ENCODE results near the gene OR10H3.

OR10H3 gene, protein sequence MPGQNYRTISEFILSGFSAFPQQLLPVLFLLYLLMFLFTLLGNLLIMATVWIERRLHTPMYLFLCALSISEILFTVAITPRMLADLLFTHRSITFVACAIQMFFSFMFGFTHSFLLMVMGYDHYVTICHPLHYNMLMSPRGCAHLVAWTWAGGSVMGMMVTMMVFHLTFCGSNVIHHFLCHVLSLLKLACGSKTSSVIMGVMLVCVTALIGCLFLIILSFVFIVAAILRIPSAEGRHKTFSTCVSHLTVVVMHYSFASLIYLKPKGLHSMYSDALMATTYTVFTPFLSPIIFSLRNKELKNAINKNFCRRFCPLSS

DNA sequence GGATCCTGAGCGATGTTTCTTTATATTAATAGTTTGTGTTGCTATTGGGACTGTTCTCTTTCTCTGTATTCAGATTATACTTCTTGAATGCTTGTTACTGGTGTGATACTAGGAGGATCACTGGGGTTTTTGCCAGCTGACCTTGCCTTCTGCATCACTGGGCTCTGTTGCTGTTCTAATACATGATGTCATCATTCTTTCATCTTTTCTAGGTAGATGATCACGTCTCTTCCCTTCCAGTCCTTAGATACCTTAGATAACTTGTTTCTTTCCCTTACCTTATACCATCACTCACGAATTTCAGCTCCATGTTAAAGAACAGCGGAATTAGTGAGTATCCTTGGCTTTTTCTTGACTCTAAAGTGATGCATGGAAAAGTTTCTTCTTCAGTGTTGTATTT lies at the start of gene OR10H3:
TSS of gene OR10H3 (plus strand) at position 264 of the 400 bp plus-strand sequence. CDS start 3,408 bp downstream, outside the sequence.
- no peak within 1 kb of the TSS for H3K9ac ChIP-seq (ENCODE audit: low read length)
- H3K9me3 ChIP-seq (ENCODE audit: control insufficient read depth, insufficient read depth, low read depth, low read length) = peaks cover 24% of the 10 kb centered on the region
- no peaks in the 10 kb centered on the region for H3K36me3 ChIP-seq (ENCODE audit: control insufficient read depth, insufficient read depth, low read length)
- no peaks in the 10 kb centered on the region for H3K27me3 ChIP-seq (ENCODE audit: control insufficient read depth, insufficient read depth, low read length)
- H3K4me1 ChIP-seq (ENCODE audit: control insufficient read depth, insufficient read depth, low read length) = no peaks in the 10 kb centered on the region
- no peak within 1 kb of the TSS for H3K4me3 ChIP-seq (ENCODE audit: low read depth, low read length)
- H3K27ac ChIP-seq (ENCODE audit: low read depth, low read length) = no peak within 1 kb of the TSS

DNA sequence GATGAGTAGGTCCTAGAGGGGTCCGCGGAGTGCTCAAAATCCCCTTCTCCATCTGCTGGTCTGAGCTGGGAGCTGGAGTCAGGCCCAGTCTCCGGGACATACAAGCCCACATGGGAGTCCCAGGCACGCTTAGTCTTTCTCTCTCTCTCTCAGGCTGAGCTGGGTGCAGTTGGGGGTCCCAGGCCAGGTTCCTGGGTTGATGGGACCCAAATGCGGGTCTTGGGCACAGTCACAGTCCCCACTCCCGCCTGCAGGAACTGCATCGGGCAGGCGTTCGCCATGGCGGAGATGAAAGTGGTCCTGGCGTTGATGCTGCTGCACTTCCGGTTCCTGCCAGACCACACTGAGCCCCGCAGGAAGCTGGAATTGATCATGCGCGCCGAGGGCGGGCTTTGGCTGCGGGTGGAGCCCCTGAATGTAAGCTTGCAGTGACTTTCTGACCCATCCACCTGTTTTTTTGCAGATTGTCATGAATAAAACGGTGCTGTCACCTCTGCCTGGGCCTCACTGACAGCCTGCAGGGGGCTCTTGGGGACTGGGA lies 41.1 kb upstream of the OR10H3 start:
- Histone ChIP-seq H3K4me3 (ENCODE audit: low read depth, low read length) (no peak overlapping the region), H3K27me3 (ENCODE audit: control insufficient read depth, insufficient read depth, low read length) (no peaks in the 10 kb centered on the region; the same call in 1 of the 2 replicates), H3K36me3 (ENCODE audit: control insufficient read depth, insufficient read depth, low read length) (no peaks in the 10 kb centered on the region), H3K27ac (ENCODE audit: low read depth, low read length) (no peak overlapping the region), H3K4me1 (ENCODE audit: control insufficient read depth, insufficient read depth, low read length) (no peaks in the 10 kb centered on the region), H3K9me3 (ENCODE audit: control insufficient read depth, insufficient read depth, low read depth, low read length) (peaks cover 24% of the 10 kb centered on the region; the same call in 1 of the 2 replicates), H3K9ac (ENCODE audit: low read length) (no peak overlapping the region)

DNA sequence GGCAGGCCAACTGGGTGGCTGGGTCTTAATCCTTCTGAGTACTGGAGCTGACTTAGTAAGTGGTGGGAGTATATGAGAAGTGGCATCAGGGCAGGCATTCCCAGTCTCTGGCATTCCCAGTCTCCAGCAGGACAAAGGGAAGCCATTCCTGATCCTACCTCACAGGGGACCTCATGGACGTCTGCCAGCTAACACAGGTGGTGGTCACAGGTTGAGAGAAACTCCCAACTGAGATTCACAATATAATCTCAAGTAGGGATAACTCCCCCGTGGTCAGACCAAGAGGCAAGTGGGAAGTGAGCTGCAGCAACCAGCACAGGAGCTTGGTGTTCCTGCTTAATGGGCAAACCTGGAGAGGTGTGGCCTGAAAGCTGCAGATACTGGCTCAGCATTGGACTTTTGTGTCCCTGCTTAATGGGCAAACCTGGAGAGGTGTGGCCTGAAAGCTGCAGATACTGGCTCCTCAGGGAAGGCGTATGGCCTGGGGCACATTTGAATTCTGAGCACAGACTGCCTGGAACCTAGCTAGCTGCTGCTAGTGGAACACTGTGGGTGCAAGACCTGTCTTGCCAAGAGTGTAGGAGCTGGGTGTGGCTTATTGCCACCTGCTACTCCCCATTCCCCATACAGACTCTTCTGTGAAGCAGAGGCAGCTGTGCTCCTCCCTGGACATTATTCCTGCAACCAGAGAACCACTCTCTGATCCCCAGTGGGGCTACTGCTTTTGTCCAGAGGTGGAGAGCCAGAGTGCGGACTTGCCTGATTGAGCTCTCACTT lies 35.8 kb upstream of the OR10H3 start:
- Histone ChIP-seq H3K27me3 (ENCODE audit: control insufficient read depth, insufficient read depth, low read length) (no peaks in the 10 kb centered on the region; the same call in 1 of the 2 replicates), H3K27ac (ENCODE audit: low read depth, low read length) (no peak overlapping the region), H3K36me3 (ENCODE audit: control insufficient read depth, insufficient read depth, low read length) (no peaks in the 10 kb centered on the region), H3K4me3 (ENCODE audit: low read depth, low read length) (no peak overlapping the region), H3K9ac (ENCODE audit: low read length) (no peak overlapping the region), H3K9me3 (ENCODE audit: control insufficient read depth, insufficient read depth, low read depth, low read length) (peaks cover 21% of the 10 kb centered on the region; the same call in 1 of the 2 replicates), H3K4me1 (ENCODE audit: control insufficient read depth, insufficient read depth, low read length) (no peaks in the 10 kb centered on the region)

DNA sequence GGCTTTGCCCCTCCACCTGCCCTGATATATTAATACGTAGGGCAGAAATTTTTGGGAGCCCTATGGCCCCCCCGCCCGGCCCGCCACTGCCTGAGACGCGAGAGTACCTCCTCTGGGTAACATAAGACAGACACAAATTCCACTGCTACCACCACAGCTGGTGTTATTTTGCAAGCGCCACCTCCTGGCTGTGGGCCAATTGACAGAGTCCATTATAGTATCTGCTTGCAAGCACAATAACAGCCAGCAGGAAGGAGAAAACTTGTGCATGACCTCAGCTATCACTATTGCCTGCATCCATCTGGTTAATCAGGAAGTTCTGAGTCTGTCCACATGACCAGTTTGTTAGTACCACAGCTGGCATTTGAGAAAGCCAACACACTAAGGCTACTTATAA lies 35.3 kb upstream of the OR10H3 start:
- Histone ChIP-seq H3K9me3 (ENCODE audit: control insufficient read depth, insufficient read depth, low read depth, low read length) (peaks cover 15% of the 10 kb centered on the region; the same call in 1 of the 2 replicates), H3K9ac (ENCODE audit: low read length) (no peak overlapping the region), H3K36me3 (ENCODE audit: control insufficient read depth, insufficient read depth, low read length) (no peaks in the 10 kb centered on the region), H3K4me1 (ENCODE audit: control insufficient read depth, insufficient read depth, low read length) (no peaks in the 10 kb centered on the region), H3K4me3 (ENCODE audit: low read depth, low read length) (no peak overlapping the region), H3K27ac (ENCODE audit: low read depth, low read length) (no peak overlapping the region), H3K27me3 (ENCODE audit: control insufficient read depth, insufficient read depth, low read length) (no peaks in the 10 kb centered on the region; the same call in 1 of the 2 replicates)

DNA sequence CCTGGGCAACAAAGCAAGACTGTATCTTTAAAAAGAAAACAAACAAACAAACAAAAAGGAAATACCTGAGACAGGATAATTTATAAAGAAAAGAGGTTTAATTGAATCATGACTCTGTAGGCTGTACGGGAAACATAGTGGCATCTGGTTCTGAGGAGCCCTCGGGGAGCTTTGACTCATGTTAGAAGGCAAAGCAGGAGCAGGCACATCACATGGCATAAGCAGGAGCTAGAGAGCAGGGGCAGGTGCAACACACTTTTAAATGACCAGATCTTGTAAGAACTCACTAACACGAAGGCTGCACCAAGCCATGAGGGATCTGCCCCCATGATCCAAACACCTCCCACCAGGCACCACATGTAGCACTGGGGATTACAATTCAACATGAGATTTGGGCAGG lies 23.1 kb upstream of the OR10H3 start:
- Histone ChIP-seq H3K4me1 (ENCODE audit: control insufficient read depth, insufficient read depth, low read length) (no peaks in the 10 kb centered on the region), H3K9me3 (ENCODE audit: control insufficient read depth, insufficient read depth, low read depth, low read length) (peaks cover 20% of the 10 kb centered on the region; the same call in 1 of the 2 replicates), H3K27ac (ENCODE audit: low read depth, low read length) (no peak overlapping the region), H3K4me3 (ENCODE audit: low read depth, low read length) (no peak overlapping the region), H3K27me3 (ENCODE audit: control insufficient read depth, insufficient read depth, low read length) (no peaks in the 10 kb centered on the region), H3K9ac (ENCODE audit: low read length) (no peak overlapping the region), H3K36me3 (ENCODE audit: control insufficient read depth, insufficient read depth, low read length) (no peaks in the 10 kb centered on the region)

DNA sequence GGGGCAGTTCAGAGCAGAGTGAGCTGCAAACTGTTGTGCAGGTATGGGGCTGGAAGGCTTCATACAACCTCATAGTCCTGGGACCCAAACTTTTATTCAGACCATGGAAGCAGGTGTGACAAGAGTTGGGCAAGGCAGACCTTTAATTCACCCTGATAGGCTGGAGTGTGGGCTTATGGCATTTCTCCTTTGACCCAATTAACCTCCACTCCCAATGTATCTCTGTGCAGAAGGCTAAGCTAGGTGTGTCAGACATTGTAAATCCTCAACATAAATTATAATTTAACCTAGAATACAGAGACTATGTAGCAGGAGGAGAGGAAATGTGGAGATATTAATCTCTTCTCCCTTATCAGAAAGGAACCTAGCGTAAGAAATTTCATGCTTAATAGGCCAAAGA lies 22.1 kb upstream of the OR10H3 start:
- H3K27me3 ChIP-seq (ENCODE audit: control insufficient read depth, insufficient read depth, low read length) = peaks cover 3% of the 10 kb centered on the region; the same call in 1 of the 2 replicates
- no peaks in the 10 kb centered on the region for H3K36me3 ChIP-seq (ENCODE audit: control insufficient read depth, insufficient read depth, low read length)
- H3K9me3 ChIP-seq (ENCODE audit: control insufficient read depth, insufficient read depth, low read depth, low read length) = peaks cover 20% of the 10 kb centered on the region; the same call in 1 of the 2 replicates
- H3K9ac ChIP-seq (ENCODE audit: low read length) = no peak overlapping the region
- H3K27ac ChIP-seq (ENCODE audit: low read depth, low read length) = no peak overlapping the region
- H3K4me1 ChIP-seq (ENCODE audit: control insufficient read depth, insufficient read depth, low read length) = no peaks in the 10 kb centered on the region
- no peak overlapping the region for H3K4me3 ChIP-seq (ENCODE audit: low read depth, low read length)

DNA sequence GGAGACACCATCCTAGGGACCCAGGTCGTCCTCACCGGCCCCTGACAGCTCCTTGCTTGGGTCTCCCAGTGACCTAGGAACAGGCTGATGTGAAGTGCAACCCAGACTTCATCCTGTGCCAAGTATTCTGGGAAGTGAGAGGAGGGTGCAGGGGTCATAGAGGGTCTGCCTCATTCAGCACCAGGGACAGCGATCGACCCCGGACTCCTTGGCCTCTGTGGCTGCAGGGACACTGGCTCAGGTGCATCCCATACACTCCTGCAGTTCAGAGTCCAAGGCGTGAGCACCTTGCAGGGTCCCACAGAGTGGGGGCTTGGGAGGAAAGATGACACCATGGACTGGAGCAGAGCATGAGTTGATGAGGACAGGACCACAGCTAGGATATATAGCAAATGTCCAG lies 20.0 kb upstream of the OR10H3 start:
- peaks cover 22% of the 10 kb centered on the region; the same call in 1 of the 2 replicates for H3K9me3 ChIP-seq (ENCODE audit: control insufficient read depth, insufficient read depth, low read depth, low read length)
- H3K4me3 ChIP-seq (ENCODE audit: low read depth, low read length) = no peak overlapping the region
- no peaks in the 10 kb centered on the region for H3K36me3 ChIP-seq (ENCODE audit: control insufficient read depth, insufficient read depth, low read length)
- no peaks in the 10 kb centered on the region for H3K4me1 ChIP-seq (ENCODE audit: control insufficient read depth, insufficient read depth, low read length)
- H3K9ac ChIP-seq (ENCODE audit: low read length) = no peak overlapping the region
- peaks cover 10% of the 10 kb centered on the region for H3K27me3 ChIP-seq (ENCODE audit: control insufficient read depth, insufficient read depth, low read length)
- H3K27ac ChIP-seq (ENCODE audit: low read depth, low read length) = no peak overlapping the region

DNA sequence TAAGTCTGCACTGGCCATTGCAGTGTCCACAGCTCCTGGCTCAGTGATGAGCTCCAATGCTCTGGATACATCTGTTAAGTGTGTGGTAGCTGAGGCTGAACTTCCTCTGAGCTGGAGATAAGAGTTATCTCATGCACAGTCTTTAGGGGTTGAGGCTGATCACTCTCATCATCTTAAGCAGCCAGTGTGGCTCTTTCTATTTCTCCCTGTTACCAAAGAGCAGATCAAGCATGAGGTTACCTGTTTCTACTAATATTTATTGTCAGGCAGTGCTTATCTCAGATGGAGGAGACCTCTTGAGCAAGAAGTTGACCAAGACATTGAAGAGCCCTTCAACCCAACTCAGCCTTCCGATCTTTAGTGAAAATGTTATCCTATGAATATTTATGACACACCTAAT lies 16.5 kb upstream of the OR10H3 start:
- Histone ChIP-seq H3K4me1 (ENCODE audit: control insufficient read depth, insufficient read depth, low read length) (no peaks in the 10 kb centered on the region), H3K4me3 (ENCODE audit: low read depth, low read length) (no peak overlapping the region), H3K9me3 (ENCODE audit: control insufficient read depth, insufficient read depth, low read depth, low read length) (peaks cover 31% of the 10 kb centered on the region; the same call in 1 of the 2 replicates), H3K36me3 (ENCODE audit: control insufficient read depth, insufficient read depth, low read length) (no peaks in the 10 kb centered on the region), H3K27ac (ENCODE audit: low read depth, low read length) (no peak overlapping the region), H3K9ac (ENCODE audit: low read length) (no peak overlapping the region), H3K27me3 (ENCODE audit: control insufficient read depth, insufficient read depth, low read length) (peaks cover 16% of the 10 kb centered on the region)

DNA sequence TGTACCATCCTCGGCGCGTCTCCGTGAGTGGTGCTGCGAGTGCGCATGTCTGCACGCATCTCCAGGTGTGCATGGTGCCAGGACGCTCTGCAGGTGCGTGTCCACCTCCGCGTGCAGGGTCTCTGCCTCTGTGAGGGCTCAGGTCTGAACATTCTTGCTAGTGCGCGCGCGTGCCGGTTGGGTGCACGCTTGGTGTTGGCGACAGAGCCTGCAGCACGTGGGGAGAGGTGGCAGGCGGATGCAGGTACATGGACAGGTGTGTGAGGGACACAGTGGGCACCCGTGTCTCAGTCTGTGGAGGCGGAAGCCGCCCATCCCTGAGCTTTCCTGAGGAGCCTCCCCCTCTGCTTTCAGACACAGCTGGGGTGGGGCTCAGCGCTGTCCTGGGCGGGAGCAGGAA lies 14.8 kb upstream of the OR10H3 start:
- H3K4me1 ChIP-seq (ENCODE audit: control insufficient read depth, insufficient read depth, low read length) = no peaks in the 10 kb centered on the region
- no peak overlapping the region for H3K27ac ChIP-seq (ENCODE audit: low read depth, low read length)
- peaks cover 16% of the 10 kb centered on the region for H3K27me3 ChIP-seq (ENCODE audit: control insufficient read depth, insufficient read depth, low read length)
- peaks cover 17% of the 10 kb centered on the region; the same call in 1 of the 2 replicates for H3K9me3 ChIP-seq (ENCODE audit: control insufficient read depth, insufficient read depth, low read depth, low read length)
- no peaks in the 10 kb centered on the region for H3K36me3 ChIP-seq (ENCODE audit: control insufficient read depth, insufficient read depth, low read length)
- H3K9ac ChIP-seq (ENCODE audit: low read length) = no peak overlapping the region
- peak overlapping the region; percentile 3; the same call in 1 of the 2 replicates for H3K4me3 ChIP-seq (ENCODE audit: low read depth, low read length)

DNA sequence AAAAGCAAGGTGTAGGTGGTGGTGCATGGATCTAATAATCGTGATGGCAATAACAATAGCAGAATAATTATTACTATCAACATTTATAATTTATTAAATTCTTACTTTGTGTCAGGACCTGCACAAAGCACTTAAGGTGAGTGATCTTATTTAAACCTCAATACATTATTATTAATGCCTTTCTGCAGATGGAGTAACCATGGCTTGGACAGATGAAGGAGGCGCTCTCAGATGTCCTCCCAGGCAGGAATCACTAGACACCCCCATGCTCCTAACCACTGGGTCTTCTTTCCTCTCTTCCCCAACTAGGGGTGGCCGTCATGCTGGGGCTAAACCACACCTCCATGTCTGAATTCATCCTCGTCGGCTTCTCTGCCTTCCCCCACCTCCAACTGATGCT lies 10.1 kb upstream of the OR10H3 start, which contains the start of gene OR10H2:
TSS of gene OR10H2 (plus strand) at position 301 of the 400 bp plus-strand sequence. CDS start at position 321, 20 bp downstream.
- H3K9ac ChIP-seq (ENCODE audit: low read length) = no peak within 1 kb of the TSS
- H3K4me1 ChIP-seq (ENCODE audit: control insufficient read depth, insufficient read depth, low read length) = no peaks in the 10 kb centered on the region
- peaks cover 23% of the 10 kb centered on the region; the same call in 1 of the 2 replicates for H3K9me3 ChIP-seq (ENCODE audit: control insufficient read depth, insufficient read depth, low read depth, low read length)
- no peak within 1 kb of the TSS for H3K27ac ChIP-seq (ENCODE audit: low read depth, low read length)
- H3K4me3 ChIP-seq (ENCODE audit: low read depth, low read length) = no peak within 1 kb of the TSS
- no peaks in the 10 kb centered on the region for H3K36me3 ChIP-seq (ENCODE audit: control insufficient read depth, insufficient read depth, low read length)
- H3K27me3 ChIP-seq (ENCODE audit: control insufficient read depth, insufficient read depth, low read length) = peaks cover 16% of the 10 kb centered on the region

Data from HUES6 (cell line).